ENCODE results near the gene TSGA10IP. TPM values are rescaled to one million over a fixed set of nuclear protein-coding genes. Genes with fewer than 3 reads are reported as not detected.
A peak's percentile ranks its signal among the peaks of the same experiment; 100 is the strongest.

TSGA10IP gene
- total RNA-seq = not detected
- long read RNA-seq = 0 reads

GRCh38 chr11:65945430-65945911 is at the start of gene TSGA10IP:
TSGA10IP (plus strand) TSS chr11:65945480; CDS start chr11:65945676, 196 bp downstream.
- intact Hi-C loops (cut with DNase I, micrococcal nuclease) = no loop called here
- DNase-seq = no peak
- ATAC-seq = no peak

GRCh38 chr11:65895482-65895981 is 49.7 kb upstream of the TSGA10IP start:
- ATAC-seq = no peak
- no peak for DNase-seq
- intact Hi-C loops (cut with DNase I, micrococcal nuclease) = no loop called here

- intact Hi-C loops (cut with DNase I, micrococcal nuclease) = no loop called here
- no peak for DNase-seq
- no peak for ATAC-seq
Observed at GRCh38 chr11:65896034-65896999, 49.0 kb upstream of the TSGA10IP start.

- ATAC-seq = no peak
Observed at GRCh38 chr11:65897020-65897471, 48.2 kb upstream of the TSGA10IP start.

GRCh38 chr11:65898656-65899355 is 46.5 kb upstream of the TSGA10IP start:
- intact Hi-C loops (cut with DNase I, micrococcal nuclease) = no loop called here
- no peak for ATAC-seq
- DNase-seq = no peak

More at GRCh38 chr11:65897020-65897471, 48.2 kb upstream of the TSGA10IP start:
- intact Hi-C loops (cut with DNase I, micrococcal nuclease) = no loop called here
- DNase-seq = no peak

GRCh38 chr11:65899356-65900124 is 45.7 kb upstream of the TSGA10IP start:
- intact Hi-C loops (cut with DNase I, micrococcal nuclease) = no loop called here
- DNase-seq = peak in 1 of 2 donors; percentile 52
- peak; percentile 48 for ATAC-seq

- peak; percentile 97 for ATAC-seq
- DNase-seq = peak; percentile 96 to 97
- intact Hi-C loops (cut with DNase I, micrococcal nuclease) = no loop called here
Observed at GRCh38 chr11:65900125-65900898, 45.0 kb upstream of the TSGA10IP start, which contains the start of gene FOSL1. FOSL1 (minus strand) TSS chr11:65900388; CDS start chr11:65900339, 49 bp downstream.

- DNase-seq (no peak), ATAC-seq (no peak)
- intact Hi-C loops (cut with DNase I, micrococcal nuclease) = no loop called here
Observed at GRCh38 chr11:65900899-65901180, 44.4 kb upstream of the TSGA10IP start.

- ATAC-seq = no peak
- intact Hi-C loops (cut with DNase I, micrococcal nuclease) = no loop called here
- no peak for DNase-seq
Observed at GRCh38 chr11:65903068-65903481, 42.2 kb upstream of the TSGA10IP start.

- DNase-seq (no peak), ATAC-seq (no peak)
- intact Hi-C loops (cut with DNase I, micrococcal nuclease) = no loop called here
Observed at GRCh38 chr11:65903715-65904114, 41.6 kb upstream of the TSGA10IP start.

GRCh38 chr11:65906602-65907001 is 38.7 kb upstream of the TSGA10IP start:
- DNase-seq = no peak
- no peak for ATAC-seq
- intact Hi-C loops (cut with DNase I, micrococcal nuclease) = no loop called here

GRCh38 chr11:65907878-65908277 is 37.4 kb upstream of the TSGA10IP start:
- ATAC-seq (no peak), DNase-seq (no peak)
- intact Hi-C loops (cut with DNase I, micrococcal nuclease) = no loop called here

- ATAC-seq = peak; percentile 43
- intact Hi-C loops (cut with DNase I, micrococcal nuclease) = no loop called here
- DNase-seq = no peak
Observed at GRCh38 chr11:65911682-65912568, 33.4 kb upstream of the TSGA10IP start.

- DNase-seq (no peak), ATAC-seq (no peak)
- intact Hi-C loops (cut with DNase I, micrococcal nuclease) = no loop called here
Observed at GRCh38 chr11:65912845-65913244, 32.4 kb upstream of the TSGA10IP start.

GRCh38 chr11:65915101-65915820 is 30.0 kb upstream of the TSGA10IP start:
- ATAC-seq (no peak), DNase-seq (no peak)
- intact Hi-C loops (cut with DNase I, micrococcal nuclease) = no loop called here

GRCh38 chr11:65915821-65916251 is 29.4 kb upstream of the TSGA10IP start:
- DNase-seq = peak; percentile 49 to 76
- no peak for ATAC-seq
- intact Hi-C loops (cut with DNase I, micrococcal nuclease) = no loop called here

Measured in left colon (tissue), 2 donors.